ENCODE measurements around the gene C4A. TPM values are rescaled to one million over a fixed set of nuclear protein-coding genes. Genes with fewer than 3 reads are reported as not detected.
"Not testable (repeated sequence)": the region's sequence is repeated elsewhere in the genome, so short reads cannot be mapped to it uniquely, and the experiment has no call there.

The C4A gene
- total RNA-seq, 1 experiment from 2014 or later: 4.3 TPM

- no peak overlapping the region for H3K23ac ChIP-seq (ENCODE audit: insufficient read length, low read depth, low read length)
- Mint-ChIP-seq H3K27ac (no peak overlapping the region), H3K36me3 (ENCODE audit: insufficient read depth in 1 of 3, low read depth in 3 of 3) (no peaks in the 10 kb centered on the region; a peak in 1 of 7 replicates)
These were observed 66.3 kb downstream of the C4A start for GRCh38 chr6:32047855-32048766.

GRCh38 chr6:32049149-32049548, 67.3 kb downstream of the C4A start:
- H2BK20ac ChIP-seq (ENCODE audit: low read depth, low read length, poor library complexity, severe bottlenecking); H4K8ac ChIP-seq (replicated peaks; ENCODE audit: insufficient read length, low read depth, low read length); H3K27ac ChIP-seq (ENCODE audit: insufficient read length, low read depth, low read length); H2AFZ ChIP-seq (ENCODE audit: low read length); H3K56ac ChIP-seq (ENCODE audit: insufficient read length, low read depth, low read length); H3K27ac Mint-ChIP-seq; H3K36me3 Mint-ChIP-seq (ENCODE audit: insufficient read depth in 1 of 3, low read depth in 3 of 3); H3K4me1 ChIP-seq (ENCODE audit: insufficient read depth, low read length); H3K4me3 Mint-ChIP-seq; H3K27me3 Mint-ChIP-seq (ENCODE audit: low read depth); H4K20me1 ChIP-seq (ENCODE audit: control insufficient read depth, insufficient read depth, insufficient read length); H2BK120ac ChIP-seq (ENCODE audit: low read depth, low read length, poor library complexity, severe bottlenecking); H2AK5ac ChIP-seq (ENCODE audit: insufficient read length, low read length); H3K18ac ChIP-seq (ENCODE audit: insufficient read length, low read depth, low read length); H3K79me1 ChIP-seq (ENCODE audit: insufficient read depth, low read depth, low read length, poor library complexity, severe bottlenecking); H2BK15ac ChIP-seq (ENCODE audit: low read depth, low read length); H4K91ac ChIP-seq (ENCODE audit: insufficient read length, low read depth, low read length); H3K23me2 ChIP-seq (ENCODE audit: insufficient read length, low read depth, low read length, poor library complexity, severe bottlenecking); H3K9me3 Mint-ChIP-seq; H3K4ac ChIP-seq (ENCODE audit: low read depth, low read length); H2BK5ac ChIP-seq (ENCODE audit: insufficient read length, low read length); H4K5ac ChIP-seq (ENCODE audit: insufficient read length, low read depth, low read length); H3K4me2 ChIP-seq (ENCODE audit: insufficient read depth, insufficient read length, low read length); H3K27me3 ChIP-seq (ENCODE audit: insufficient read depth, low read length); H2BK12ac ChIP-seq (ENCODE audit: insufficient read length, low read depth, low read length); H3K9me3 ChIP-seq (ENCODE audit: control insufficient read depth, low read depth, low read length); H3K79me2 ChIP-seq (ENCODE audit: insufficient read depth, low read length); H3T11ph ChIP-seq (ENCODE audit: low read length); H3K14ac ChIP-seq (ENCODE audit: insufficient read depth, low read length); H3K9ac ChIP-seq (ENCODE audit: extremely low read depth, insufficient read length, low read length); H3K23ac ChIP-seq (ENCODE audit: insufficient read length, low read depth, low read length): not testable (repeated sequence)
- no CpG with 5 or more reads among the region's 21 CpGs for WGBS (ENCODE audit: extremely low coverage, insufficient read length, low lambda C conversion rate)
- peaks cover 2 to 11% of the 10 kb centered on the region in 2 experiments; a peak in 3 of 4 replicates for H3K4me1 Mint-ChIP-seq
- peak; percentile 20 for DNase-seq

More at GRCh38 chr6:32047855-32048766, 66.3 kb downstream of the C4A start:
- Histone ChIP-seq H3K56ac (ENCODE audit: insufficient read length, low read depth, low read length) (no peak overlapping the region), H3K27me3 (ENCODE audit: insufficient read depth, low read length) (no peaks in the 10 kb centered on the region), H3K9me3 (ENCODE audit: control insufficient read depth, low read depth, low read length) (no peaks in the 10 kb centered on the region), H3K14ac (ENCODE audit: insufficient read depth, low read length) (no peak overlapping the region), H3K4me1 (ENCODE audit: insufficient read depth, low read length) (no peaks in the 10 kb centered on the region), H2BK20ac (ENCODE audit: low read depth, low read length, poor library complexity, severe bottlenecking) (no peak overlapping the region), H3K79me1 (ENCODE audit: insufficient read depth, low read depth, low read length, poor library complexity, severe bottlenecking) (no peaks in the 10 kb centered on the region), H4K8ac (replicated peaks; ENCODE audit: insufficient read length, low read depth, low read length) (no peak overlapping the region), H3T11ph (ENCODE audit: low read length) (no peak overlapping the region), H3K9ac (ENCODE audit: extremely low read depth, insufficient read length, low read length) (no peak overlapping the region), H2AFZ (ENCODE audit: low read length) (no peak overlapping the region), H2BK5ac (ENCODE audit: insufficient read length, low read length) (no peak overlapping the region), H2BK15ac (ENCODE audit: low read depth, low read length) (no peak overlapping the region), H3K18ac (ENCODE audit: insufficient read length, low read depth, low read length) (peak overlapping the region; percentile 6), H2BK12ac (ENCODE audit: insufficient read length, low read depth, low read length) (no peak overlapping the region), H3K23me2 (ENCODE audit: insufficient read length, low read depth, low read length, poor library complexity, severe bottlenecking) (no peaks in the 10 kb centered on the region), H3K79me2 (ENCODE audit: insufficient read depth, low read length) (no peaks in the 10 kb centered on the region), H3K4me2 (ENCODE audit: insufficient read depth, insufficient read length, low read length) (no peak overlapping the region), H3K27ac (ENCODE audit: insufficient read length, low read depth, low read length) (no peak overlapping the region), H4K91ac (ENCODE audit: insufficient read length, low read depth, low read length) (no peak overlapping the region), H2AK5ac (ENCODE audit: insufficient read length, low read length) (no peak overlapping the region), H4K20me1 (ENCODE audit: control insufficient read depth, insufficient read depth, insufficient read length) (no peaks in the 10 kb centered on the region), H4K5ac (ENCODE audit: insufficient read length, low read depth, low read length) (no peak overlapping the region), H3K4ac (ENCODE audit: low read depth, low read length) (no peak overlapping the region), H2BK120ac (ENCODE audit: low read depth, low read length, poor library complexity, severe bottlenecking) (no peak overlapping the region)
- peak; percentile 85 for DNase-seq
- TF ChIP-seq CTCF (conservative IDR thresholded peaks at IDR 0.05): peak; percentile 89
- Mint-ChIP-seq H3K27me3 (ENCODE audit: low read depth) (no peaks in the 10 kb centered on the region; the same call in 1 of the 2 replicates), H3K4me1 (peaks cover 2 to 11% of the 10 kb centered on the region in 2 experiments; a peak in 3 of 4 replicates), H3K9me3 (no peaks in the 10 kb centered on the region), H3K4me3 (peak overlapping the region in 1 of 2 experiments; percentile 0; a peak in 1 of 5 replicates)
- no CpG with 5 or more reads among the region's 42 CpGs for WGBS (ENCODE audit: extremely low coverage, insufficient read length, low lambda C conversion rate)

All from H9 (cell line).